Measurements from ENCODE around the gene NR1D2. TPM values are rescaled to one million over a fixed set of nuclear protein-coding genes. Genes with fewer than 3 reads are reported as not detected.

The NR1D2 gene
- total and polyA plus RNA-seq, 2 of the 13 experiments (the other 11 are each of a cell fraction or from before 2014, with no cell fraction given): 5.3 to 8.1 TPM

GRCh38 chr3:23942546-23942945 is 2.5 kb upstream of the NR1D2 start:
- ATAC-seq: no peak
- Histone ChIP-seq H3K4me3 (replicated peaks in 1 of 3; ENCODE audit: insufficient read depth in 1 of 3, low read depth in 2 of 3, low read length in 3 of 3) (no peak overlapping the region), H3K9ac (ENCODE audit: insufficient read depth, low read depth, low read length) (no peak overlapping the region), H3K4me1 (ENCODE audit: insufficient read depth, low read length) (peaks cover 24% of the 10 kb centered on the region), H3K9me3 (ENCODE audit: low read length) (no peaks in the 10 kb centered on the region), H3K4me2 (ENCODE audit: low read depth, low read length) (no peak overlapping the region), H4K20me1 (ENCODE audit: insufficient read depth, low read length) (0 out of 2 replicates have a peak, but pooled peaks cover under 1% of the 10 kb centered on the region), H3K27me3 (ENCODE audit: control insufficient read depth in 1 of 2, insufficient read depth in 2 of 2, low read length in 2 of 2) (peaks cover 0 to 9% of the 10 kb centered on the region in 2 experiments; a peak in 1 of 5 replicates), H2AFZ (ENCODE audit: low read length) (no peak overlapping the region), H3K27ac (ENCODE audit: extremely low read length, insufficient read depth, low read length) (no peak overlapping the region), H3K36me3 (replicated peaks in 1 of 2; ENCODE audit: control insufficient read depth in 1 of 2, insufficient read depth in 2 of 2, low read length in 2 of 2) (no peaks in the 10 kb centered on the region), H3K79me2 (ENCODE audit: insufficient read depth, low read length) (peaks cover 14% of the 10 kb centered on the region)
- in situ Hi-C loops (cut with HindIII; ENCODE audit: extremely low pct_ligation_motif_present, low pct_unique_long_range_greater_than_20kb): no loop called here
- no peak for TF ChIP-seq PAWR (CRISPR knock-in tag; IDR thresholded peaks at IDR 0.05; ENCODE audit: borderline replicate concordance)
- no peak for DNase-seq (ENCODE audit: low spot score)
- ChIA-PET CTCF (ENCODE audit: low intra/inter-chr PET ratio, low total read pairs) (no interaction called here), POLR2A (no interaction called here)
- no TSS peak for BruUV-seq (replicated peaks)
- WGBS (ENCODE audit: low lambda C conversion rate): 73% methylated on average over 11 of the region's 11 CpGs
- FAIRE-seq: no peak
- intact Hi-C loops (cut with micrococcal nuclease; ENCODE audit: unreplicated experiment): no loop called here

- Histone ChIP-seq H3K27me3 (ENCODE audit: control insufficient read depth in 1 of 2, insufficient read depth in 2 of 2, low read length in 2 of 2) (peaks cover 0 to 9% of the 10 kb centered on the region in 2 experiments; a peak in 1 of 5 replicates), H3K4me3 (replicated peaks in 1 of 3; ENCODE audit: insufficient read depth in 1 of 3, low read depth in 2 of 3, low read length in 3 of 3) (peak overlapping the region; percentile 66 to 90 (median 67)), H3K9me3 (ENCODE audit: low read length) (no peaks in the 10 kb centered on the region), H3K4me2 (ENCODE audit: low read depth, low read length) (peak overlapping the region; percentile 96), H3K79me2 (ENCODE audit: insufficient read depth, low read length) (peaks cover 30% of the 10 kb centered on the region), H3K36me3 (replicated peaks in 1 of 2; ENCODE audit: control insufficient read depth in 1 of 2, insufficient read depth in 2 of 2, low read length in 2 of 2) (no peaks in the 10 kb centered on the region), H2AFZ (ENCODE audit: low read length) (peak overlapping the region; percentile 10), H3K27ac (ENCODE audit: extremely low read length, insufficient read depth, low read length) (no peak overlapping the region), H3K9ac (ENCODE audit: insufficient read depth, low read depth, low read length) (peak overlapping the region; percentile 78; the same call in 1 of the 2 replicates), H3K4me1 (ENCODE audit: insufficient read depth, low read length) (peaks cover 41% of the 10 kb centered on the region), H4K20me1 (ENCODE audit: insufficient read depth, low read length) (peaks cover 9% of the 10 kb centered on the region; the same call in 1 of the 2 replicates)
- in situ Hi-C loops (cut with HindIII; ENCODE audit: extremely low pct_ligation_motif_present, low pct_unique_long_range_greater_than_20kb): no loop called here
- no peak for FAIRE-seq
- DNase-seq (ENCODE audit: low spot score): no peak
- CTCF ChIA-PET (ENCODE audit: low intra/inter-chr PET ratio, low total read pairs): no interaction called here
- ATAC-seq: no peak
- POLR2A ChIA-PET: interaction anchor here (0.8 to 1.8 kb wide), 2 partner anchors 27 to 155 kb away, joined by 3 to 13 read pairs; partner anchors contain the start of genes NKIRAS1 and RPL15
- BruUV-seq (replicated peaks): TSS peak; percentile 77
- intact Hi-C loops (cut with micrococcal nuclease; ENCODE audit: unreplicated experiment): no loop called here
- 5% methylated on average over 13 of the region's 13 CpGs for WGBS (ENCODE audit: low lambda C conversion rate)
- TF ChIP-seq ZNF616 (CRISPR knock-in tag; IDR thresholded peaks at IDR 0.05; ENCODE audit: low read depth): no peak
- TF ChIP-seq FOXK1 (CRISPR knock-in tag; IDR thresholded peaks at IDR 0.05; ENCODE audit: borderline replicate concordance, low read depth): no peak
- no peak for TF ChIP-seq CREB3 (CRISPR knock-in tag; IDR thresholded peaks at IDR 0.05)
- no peak for TF ChIP-seq ZNF879 (CRISPR knock-in tag; IDR thresholded peaks at IDR 0.05)
- TF ChIP-seq ARID5B (CRISPR knock-in tag; IDR thresholded peaks at IDR 0.05): no peak
- TF ChIP-seq ZNF18 (CRISPR knock-in tag; IDR thresholded peaks at IDR 0.05; ENCODE audit: insufficient replicate concordance): no peak
- TF ChIP-seq ZNF766 (CRISPR knock-in tag; IDR thresholded peaks at IDR 0.05; ENCODE audit: borderline replicate concordance): no peak
- TF ChIP-seq ZNF644 (CRISPR knock-in tag; IDR thresholded peaks at IDR 0.05; ENCODE audit: low read depth): no peak
- TF ChIP-seq RBM22 (optimal IDR thresholded peaks at IDR 0.05; ENCODE audit: low read length): no peak
These were observed 891 bp upstream of the NR1D2 start for GRCh38 chr3:23944007-23944783.

Data from HepG2 (cell line).